Activated naive CD4-positive, alpha-beta T cell treated with anti-CD3 and anti-CD28 coated beads, Interleukin-2, amount 50 U/mL, for 24 hours (primary cell): ENCODE results near the gene TMEM270.
A peak's percentile ranks its signal among the peaks of the same experiment; 100 is the strongest.
"Not testable (repeated sequence)": the region's sequence is repeated elsewhere in the genome, so short reads cannot be mapped to it uniquely, and the experiment has no call there.

Experiments
- H3K27ac Mint-ChIP-seq: one replicate; pipeline ENCODE4 v1.8.0; 2021; ENCODE audit warnings: mild to moderate bottlenecking, mixed read lengths
- H3K27me3 Mint-ChIP-seq: one replicate; pipeline ENCODE4 v1.8.0; 2021; ENCODE audit warnings: mixed read lengths
- H3K36me3 Mint-ChIP-seq: one replicate; pipeline ENCODE4 v1.8.0; 2021; ENCODE audit warnings: mixed read lengths
- H3K4me1 Mint-ChIP-seq: one replicate; pipeline ENCODE4 v1.8.0; 2021; ENCODE audit warnings: mixed read lengths
- H3K4me3 Mint-ChIP-seq: one replicate; pipeline ENCODE4 v1.8.0; 2021; ENCODE audit warnings: mild to moderate bottlenecking, mixed read lengths
- H3K9me3 Mint-ChIP-seq: one replicate; pipeline ENCODE4 v1.8.0; 2021; ENCODE audit warnings: mixed read lengths

The TMEM270 gene, protein sequence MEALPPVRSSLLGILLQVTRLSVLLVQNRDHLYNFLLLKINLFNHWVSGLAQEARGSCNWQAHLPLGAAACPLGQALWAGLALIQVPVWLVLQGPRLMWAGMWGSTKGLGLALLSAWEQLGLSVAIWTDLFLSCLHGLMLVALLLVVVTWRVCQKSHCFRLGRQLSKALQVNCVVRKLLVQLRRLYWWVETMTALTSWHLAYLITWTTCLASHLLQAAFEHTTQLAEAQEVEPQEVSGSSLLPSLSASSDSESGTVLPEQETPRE

GRCh38 chr7:73860859-73861258 is at the start of gene TMEM270:
TSS of gene TMEM270 (plus strand) at chr7:73861159. CDS start at chr7:73861195, 36 bp downstream.
- peaks cover under 1% of the 10 kb centered on the region for H3K4me1 Mint-ChIP-seq
- no peaks in the 10 kb centered on the region for H3K36me3 Mint-ChIP-seq
- H3K9me3 Mint-ChIP-seq: no peaks in the 10 kb centered on the region
- H3K27me3 Mint-ChIP-seq: peaks cover 3% of the 10 kb centered on the region
- H3K27ac Mint-ChIP-seq: no peak within 1 kb of the TSS
- H3K4me3 Mint-ChIP-seq: no peak within 1 kb of the TSS

GRCh38 chr7:73811760-73812168 is 49.2 kb upstream of the TMEM270 start:
- Mint-ChIP-seq H3K27me3 (peaks cover 9% of the 10 kb centered on the region), H3K4me1 (no peaks in the 10 kb centered on the region), H3K4me3 (no peak overlapping the region)

DNA sequence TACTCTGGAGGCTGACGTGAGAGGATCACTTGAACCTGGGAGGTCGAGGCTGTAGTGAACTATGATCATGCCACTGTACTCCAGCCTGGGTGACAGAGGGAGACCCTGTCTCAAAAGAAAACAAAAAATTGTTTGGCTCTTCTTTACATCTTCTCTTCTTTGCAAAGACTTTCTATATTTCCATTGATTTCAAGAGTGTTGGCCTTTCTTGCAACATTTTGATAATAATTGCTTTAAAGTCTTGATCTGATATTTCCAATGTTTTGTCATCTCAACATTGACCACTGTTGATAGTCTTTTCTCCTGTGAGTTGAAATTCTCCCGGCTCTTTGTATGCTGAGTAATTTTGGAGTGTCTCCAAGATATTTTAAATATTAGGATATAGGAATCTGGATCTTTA is 48.0 kb upstream of the TMEM270 start:
- Mint-ChIP-seq H3K4me1 (no peaks in the 10 kb centered on the region), H3K27ac (no peak overlapping the region), H3K36me3 (peaks cover 4% of the 10 kb centered on the region), H3K9me3 (no peaks in the 10 kb centered on the region), H3K4me3 (no peak overlapping the region), H3K27me3 (peaks cover 9% of the 10 kb centered on the region)

More at GRCh38 chr7:73811760-73812168, 49.2 kb upstream of the TMEM270 start:
- Mint-ChIP-seq H3K27ac (no peak overlapping the region), H3K36me3 (peaks cover 4% of the 10 kb centered on the region), H3K9me3 (no peaks in the 10 kb centered on the region)

DNA sequence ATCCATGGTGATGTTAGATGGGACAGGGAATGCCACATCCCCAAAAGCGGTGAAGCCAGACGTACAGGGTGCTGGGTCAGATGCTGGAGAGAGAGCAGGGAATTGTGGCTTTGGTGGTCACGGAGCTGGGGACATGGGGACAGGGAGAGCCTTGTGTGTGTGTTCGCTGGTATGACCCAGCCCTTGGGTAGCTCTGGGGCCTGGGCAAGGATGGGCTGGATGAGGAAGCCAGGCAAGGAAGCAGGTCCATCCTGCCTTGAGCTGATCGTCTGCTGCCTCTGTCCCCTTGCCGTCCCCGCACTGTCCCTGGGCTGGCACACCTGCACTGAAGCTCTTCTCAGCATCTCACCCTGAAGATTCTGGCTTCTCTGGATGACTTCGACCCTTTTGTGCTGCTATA is 45.5 kb upstream of the TMEM270 start:
- Mint-ChIP-seq H3K36me3 (peaks cover 4% of the 10 kb centered on the region), H3K4me3 (no peak overlapping the region), H3K27me3 (peaks cover 9% of the 10 kb centered on the region), H3K9me3 (no peaks in the 10 kb centered on the region), H3K27ac (no peak overlapping the region), H3K4me1 (no peaks in the 10 kb centered on the region)

GRCh38 chr7:73817121-73817520 is 43.8 kb upstream of the TMEM270 start:
- Mint-ChIP-seq H3K4me3 (no peak overlapping the region), H3K4me1 (no peaks in the 10 kb centered on the region), H3K27ac (no peak overlapping the region), H3K36me3 (peaks cover 4% of the 10 kb centered on the region), H3K27me3 (peaks cover 7% of the 10 kb centered on the region), H3K9me3 (no peaks in the 10 kb centered on the region)

DNA sequence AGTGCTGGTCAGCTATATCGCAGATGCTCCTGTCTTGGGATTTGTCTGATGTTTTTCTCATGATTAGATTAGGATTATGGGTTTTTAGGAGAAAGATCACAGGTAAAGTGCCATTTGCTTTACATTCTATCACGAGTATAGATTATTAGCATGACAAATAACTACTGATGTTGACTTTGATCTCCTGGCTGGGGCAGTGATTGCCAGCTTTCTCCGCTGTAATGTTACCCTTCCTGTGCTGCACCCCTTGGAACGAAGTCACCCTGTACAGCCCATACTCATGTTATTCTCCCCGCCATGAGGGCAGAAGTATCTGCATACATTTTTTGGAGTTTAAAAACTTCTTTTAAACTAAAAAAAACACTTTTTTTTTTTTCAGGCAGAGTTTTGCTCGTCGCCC is 40.9 kb upstream of the TMEM270 start:
- no peaks in the 10 kb centered on the region for H3K4me1 Mint-ChIP-seq
- no peak overlapping the region for H3K27ac Mint-ChIP-seq
- H3K27me3 Mint-ChIP-seq: peaks cover 5% of the 10 kb centered on the region
- no peaks in the 10 kb centered on the region for H3K36me3 Mint-ChIP-seq
- H3K4me3 Mint-ChIP-seq: no peak overlapping the region
- H3K9me3 Mint-ChIP-seq: no peaks in the 10 kb centered on the region

DNA sequence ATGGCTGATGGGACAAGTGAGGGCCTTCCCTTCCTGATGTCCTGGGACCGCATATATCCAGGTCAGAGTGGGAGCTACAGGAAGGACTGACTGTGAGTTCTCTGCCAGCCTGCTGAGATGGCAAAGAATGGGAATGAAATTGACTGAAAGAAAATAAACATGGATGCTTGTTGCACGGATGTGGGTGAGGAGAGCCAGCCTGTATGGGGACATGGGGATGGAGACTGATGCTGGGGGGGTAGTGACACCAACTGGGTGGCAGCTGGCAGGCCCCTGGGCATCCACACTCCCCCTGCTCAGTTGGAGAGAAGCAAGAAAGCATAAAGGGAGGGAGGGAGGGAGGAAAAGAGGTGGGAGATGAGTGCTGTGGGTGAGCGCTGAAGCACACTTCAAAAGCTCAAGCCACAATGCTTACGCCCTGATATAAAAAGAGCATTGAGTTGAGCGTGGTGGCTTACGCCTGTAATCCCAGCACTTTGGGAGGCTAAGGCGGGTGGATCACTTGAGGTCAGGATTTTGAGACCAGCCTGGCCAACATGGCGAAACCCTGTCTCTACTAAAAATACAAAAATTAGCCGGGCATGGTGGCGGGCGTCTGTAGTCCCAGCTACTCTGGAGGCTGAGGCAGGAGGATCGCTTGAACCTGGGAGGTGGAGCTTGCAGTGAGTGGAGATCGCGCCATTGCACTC is 39.2 kb upstream of the TMEM270 start:
- H3K4me1 Mint-ChIP-seq, H3K4me3 Mint-ChIP-seq, H3K27me3 Mint-ChIP-seq, H3K27ac Mint-ChIP-seq, H3K36me3 Mint-ChIP-seq, H3K9me3 Mint-ChIP-seq: not testable (repeated sequence)

GRCh38 chr7:73822319-73823173 is 38.4 kb upstream of the TMEM270 start:
- H3K4me3 Mint-ChIP-seq: no peak overlapping the region
- no peaks in the 10 kb centered on the region for H3K36me3 Mint-ChIP-seq
- H3K4me1 Mint-ChIP-seq: peaks cover 11% of the 10 kb centered on the region
- no peaks in the 10 kb centered on the region for H3K9me3 Mint-ChIP-seq
- no peak overlapping the region for H3K27ac Mint-ChIP-seq
- H3K27me3 Mint-ChIP-seq: peaks cover 2% of the 10 kb centered on the region

DNA sequence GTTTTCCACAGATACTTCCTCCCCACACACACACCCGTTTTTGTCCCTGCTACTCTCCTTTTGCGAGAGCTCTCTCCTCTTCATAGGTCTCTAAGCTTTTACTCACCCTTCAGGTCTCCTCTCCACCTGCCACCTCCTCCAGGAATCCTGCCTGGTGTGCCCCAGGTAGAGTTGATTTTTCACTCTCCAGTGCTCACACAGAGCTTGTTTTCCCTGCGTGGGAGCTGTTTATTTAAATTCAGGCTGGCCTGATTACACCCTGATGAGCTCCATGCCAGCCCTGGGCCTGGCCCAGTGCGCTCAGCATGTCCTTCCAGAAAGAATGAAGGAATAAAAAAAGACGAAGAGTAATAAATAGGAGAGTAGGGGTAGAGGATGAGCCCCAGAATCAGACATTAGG is 37.7 kb upstream of the TMEM270 start:
- Mint-ChIP-seq H3K4me1 (peaks cover 18% of the 10 kb centered on the region), H3K9me3 (no peaks in the 10 kb centered on the region), H3K27me3 (peaks cover 2% of the 10 kb centered on the region), H3K36me3 (no peaks in the 10 kb centered on the region), H3K27ac (no peak overlapping the region), H3K4me3 (no peak overlapping the region)

- Mint-ChIP-seq H3K36me3 (no peaks in the 10 kb centered on the region), H3K4me1 (peaks cover 26% of the 10 kb centered on the region), H3K9me3 (no peaks in the 10 kb centered on the region), H3K27ac (no peak overlapping the region), H3K27me3 (peaks cover 2% of the 10 kb centered on the region), H3K4me3 (no peak overlapping the region)
These were observed 36.9 kb upstream of the TMEM270 start for GRCh38 chr7:73823873-73824592.

- Mint-ChIP-seq H3K27me3 (peaks cover 2% of the 10 kb centered on the region), H3K4me3 (no peak overlapping the region), H3K9me3 (no peaks in the 10 kb centered on the region), H3K36me3 (no peaks in the 10 kb centered on the region), H3K4me1 (peaks cover 26% of the 10 kb centered on the region), H3K27ac (no peak overlapping the region)
These were observed 36.0 kb upstream of the TMEM270 start for GRCh38 chr7:73824986-73825385.

DNA sequence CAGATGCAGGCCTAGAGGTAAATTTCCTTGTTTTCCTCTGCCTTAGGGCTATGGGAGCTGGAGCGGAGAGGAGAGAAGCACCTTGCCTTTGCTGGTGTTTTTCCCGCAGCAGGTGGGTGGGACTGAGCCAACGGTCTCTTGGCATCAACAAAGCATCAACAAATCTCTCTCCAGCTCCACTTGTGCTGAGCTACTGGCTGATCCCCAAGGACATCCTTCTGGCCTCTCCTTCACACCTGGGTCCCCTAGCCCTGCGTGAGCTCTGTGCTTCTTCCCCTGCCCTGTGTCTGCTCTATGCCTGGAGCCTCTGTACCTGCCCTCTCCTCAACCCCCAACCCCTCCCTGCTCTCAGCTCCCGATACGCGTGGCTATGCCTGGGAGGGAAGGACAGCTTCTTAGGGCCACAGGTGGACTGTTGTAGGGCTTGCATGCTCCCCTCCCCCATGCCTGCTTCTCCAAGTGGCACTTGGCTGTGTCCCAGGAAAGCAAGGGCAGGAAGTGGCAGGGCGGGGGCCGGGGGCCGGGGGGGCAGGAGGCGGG is 33.3 kb upstream of the TMEM270 start:
- peaks cover 2% of the 10 kb centered on the region for H3K27me3 Mint-ChIP-seq
- no peak overlapping the region for H3K27ac Mint-ChIP-seq
- no peaks in the 10 kb centered on the region for H3K9me3 Mint-ChIP-seq
- peak overlapping the region; percentile 27 for H3K4me3 Mint-ChIP-seq
- H3K4me1 Mint-ChIP-seq: peaks cover 26% of the 10 kb centered on the region
- H3K36me3 Mint-ChIP-seq: no peaks in the 10 kb centered on the region

DNA sequence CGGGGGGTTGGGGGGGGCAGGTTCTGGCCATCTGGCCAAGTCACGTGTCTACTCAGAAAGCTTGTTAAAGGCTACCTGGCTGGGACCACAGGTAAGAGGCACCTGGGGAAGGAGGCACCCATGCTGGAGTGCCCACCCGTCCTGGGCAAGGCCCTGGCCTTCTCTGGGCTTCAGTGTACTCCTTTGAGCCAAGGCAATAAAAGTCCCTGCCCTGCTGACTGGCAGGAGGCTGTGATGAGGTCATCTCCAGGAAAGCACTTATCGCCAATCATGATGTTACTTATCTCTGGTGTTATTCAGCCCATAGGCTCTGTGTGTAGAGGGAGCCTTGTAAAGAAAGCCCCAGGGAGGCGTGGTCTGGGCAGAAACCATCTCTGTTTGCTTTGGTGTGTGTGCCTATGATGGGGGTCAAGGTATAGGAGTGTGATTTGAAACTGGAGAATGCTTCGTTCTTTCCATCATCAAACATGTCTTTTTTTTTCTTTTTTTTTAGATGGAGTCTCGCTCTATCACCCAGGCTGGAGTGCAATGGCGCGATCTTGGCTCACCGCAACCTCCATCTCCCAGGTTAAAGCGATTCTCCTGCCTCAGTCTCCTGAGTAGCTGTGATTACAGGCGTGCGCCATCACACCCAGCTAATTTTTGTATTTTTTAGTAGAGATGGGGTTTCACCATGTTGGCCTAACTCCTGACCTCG is 32.7 kb upstream of the TMEM270 start:
- no peak overlapping the region for H3K27ac Mint-ChIP-seq

DNA sequence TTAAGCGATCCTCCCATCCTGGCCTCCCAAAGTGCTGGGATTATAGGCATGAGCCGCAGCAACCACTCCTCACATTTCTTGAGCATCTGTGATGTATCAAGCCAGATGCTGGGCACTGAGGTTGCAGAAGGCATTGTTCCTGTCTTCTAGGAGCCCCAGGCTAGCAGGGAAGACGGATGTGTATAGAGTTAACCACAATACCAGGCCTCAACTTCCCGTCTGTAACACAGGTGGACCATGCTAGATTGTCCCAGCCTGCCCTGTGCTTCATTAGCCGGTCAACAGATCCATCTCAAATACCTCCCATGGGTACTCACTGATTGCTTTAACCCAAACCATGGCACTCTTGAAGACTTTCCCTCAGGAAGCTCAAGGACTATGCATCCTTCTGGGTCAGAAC is 32.0 kb upstream of the TMEM270 start:
- H3K27ac Mint-ChIP-seq: no peak overlapping the region

More for the DNA sequence above, 32.7 kb upstream of the TMEM270 start:
- Mint-ChIP-seq H3K4me3 (no peak overlapping the region), H3K4me1 (peaks cover 26% of the 10 kb centered on the region), H3K27me3 (peaks cover 2% of the 10 kb centered on the region), H3K9me3 (no peaks in the 10 kb centered on the region), H3K36me3 (no peaks in the 10 kb centered on the region)

DNA sequence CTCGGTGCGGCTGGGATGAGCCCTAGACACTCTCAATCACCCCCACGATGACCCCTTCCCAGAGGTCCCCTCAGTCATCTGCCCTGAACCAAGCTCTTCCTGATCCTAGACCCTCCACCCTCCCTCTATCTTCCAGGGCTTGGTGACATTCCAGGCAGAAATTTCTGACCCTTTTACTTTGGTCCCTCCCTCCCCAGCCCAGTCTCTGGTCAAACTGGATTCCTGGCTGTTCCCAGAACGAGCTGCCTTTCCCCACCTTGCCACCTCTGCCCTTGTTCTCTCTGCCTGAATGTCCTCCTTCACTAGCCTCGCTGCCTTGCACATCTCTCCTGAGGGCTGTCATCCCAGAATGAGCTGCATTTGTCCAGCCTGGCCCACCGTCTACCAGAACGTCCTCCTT is 31.5 kb upstream of the TMEM270 start:
- Mint-ChIP-seq H3K36me3 (no peaks in the 10 kb centered on the region), H3K27ac (no peak overlapping the region)

More for the DNA sequence above, 32.0 kb upstream of the TMEM270 start:
- Mint-ChIP-seq H3K36me3 (no peaks in the 10 kb centered on the region), H3K4me3 (no peak overlapping the region), H3K4me1 (peaks cover 26% of the 10 kb centered on the region), H3K9me3 (no peaks in the 10 kb centered on the region), H3K27me3 (peaks cover 2% of the 10 kb centered on the region)

More for the DNA sequence above, 31.5 kb upstream of the TMEM270 start:
- peaks cover 2% of the 10 kb centered on the region for H3K27me3 Mint-ChIP-seq
- no peaks in the 10 kb centered on the region for H3K9me3 Mint-ChIP-seq
- peaks cover 26% of the 10 kb centered on the region for H3K4me1 Mint-ChIP-seq
- H3K4me3 Mint-ChIP-seq: no peak overlapping the region
